Eye (tissue), 1 donor: ENCODE measurements around the gene CEP57.

Source experiments
- DNase-seq: peaks from one replicate; pipeline ENCODE4 v3.0.0-alpha.2; 2015

Gene CEP57

DNA sequence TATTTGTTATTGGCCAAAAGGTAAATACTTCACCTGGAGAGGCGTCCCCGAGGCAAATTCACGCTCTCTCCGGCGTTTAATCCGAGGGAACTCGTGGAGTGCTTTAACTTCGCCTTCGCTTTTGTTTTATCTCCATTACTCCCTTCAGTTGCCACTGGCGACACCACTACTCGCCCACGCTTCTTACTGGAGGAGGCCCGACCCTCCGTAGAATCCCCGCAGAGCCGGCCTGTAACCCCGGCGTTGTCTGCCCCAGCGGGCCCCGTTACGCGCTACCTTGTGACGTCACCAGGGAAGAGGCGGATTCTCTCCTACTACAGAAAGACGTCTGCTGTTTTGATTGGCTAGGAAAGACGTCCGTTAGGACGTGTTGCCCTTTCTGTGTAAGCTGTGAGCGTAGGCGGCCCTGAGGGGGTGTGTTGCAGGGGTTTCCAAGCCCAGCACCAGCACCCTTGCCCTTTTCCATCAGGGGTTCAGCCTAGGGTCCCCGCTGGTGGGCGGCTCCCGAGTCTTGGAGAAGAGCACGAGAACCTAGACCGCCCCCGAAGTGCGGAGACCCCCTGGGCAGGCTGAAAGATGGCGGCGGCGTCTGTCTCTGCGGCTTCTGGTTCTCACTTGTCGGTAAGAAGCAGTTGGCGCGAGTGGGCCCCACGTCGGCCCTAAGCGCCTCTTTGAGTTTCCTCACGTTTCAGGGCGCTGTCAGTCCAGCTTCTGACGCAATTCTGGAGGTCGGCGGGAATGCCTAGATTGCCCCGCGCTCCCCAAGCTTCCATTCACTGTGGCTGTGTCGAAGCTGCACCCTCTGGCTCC is at the start of gene CEP57:
Gene CEP57 (plus strand): TSS at position 376 of the 810 bp plus-strand sequence. CDS start 201 bp downstream, at position 577.
- DNase-seq, result peak; percentile 100

DNA sequence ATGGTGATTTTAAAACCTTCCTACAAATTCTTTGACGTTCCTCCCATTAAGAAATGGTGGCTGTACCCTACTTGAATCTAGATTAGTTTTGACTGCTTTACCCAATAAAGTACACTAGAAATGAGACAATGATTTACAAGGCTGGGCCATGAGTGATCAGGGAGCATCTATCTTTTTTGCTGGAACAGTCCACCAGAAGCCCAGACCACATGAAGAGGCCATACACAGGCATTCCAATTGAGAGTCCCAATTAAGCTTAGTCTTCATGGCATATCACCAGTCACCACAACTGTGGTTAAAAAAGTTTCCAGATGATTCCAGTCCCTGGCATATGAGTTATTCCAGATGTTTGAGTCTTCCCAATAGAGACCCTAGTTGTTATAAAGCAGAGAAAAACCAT is 40.2 kb upstream of the CEP57 start:
- DNase-seq, result no peak

DNA sequence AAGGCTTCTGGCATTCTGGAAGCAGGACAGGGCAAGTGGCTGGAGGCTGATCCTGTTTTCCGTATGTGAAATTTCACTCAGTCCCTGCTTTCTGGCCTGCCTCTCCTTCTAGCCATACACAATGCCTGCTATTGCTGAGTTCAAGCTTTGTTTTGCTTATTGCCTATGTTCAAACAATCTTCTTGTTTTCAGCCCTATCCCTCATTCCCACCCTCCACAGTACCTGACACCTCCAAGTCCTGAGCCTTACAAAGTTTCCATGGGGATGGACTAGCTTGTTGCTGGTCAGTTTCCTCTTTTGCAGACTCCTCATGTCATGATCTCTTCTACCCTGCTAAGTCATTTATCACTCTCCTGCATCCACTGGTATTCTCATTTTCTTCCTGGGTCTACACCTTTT is 38.8 kb upstream of the CEP57 start:
- DNase-seq, result no peak

DNA sequence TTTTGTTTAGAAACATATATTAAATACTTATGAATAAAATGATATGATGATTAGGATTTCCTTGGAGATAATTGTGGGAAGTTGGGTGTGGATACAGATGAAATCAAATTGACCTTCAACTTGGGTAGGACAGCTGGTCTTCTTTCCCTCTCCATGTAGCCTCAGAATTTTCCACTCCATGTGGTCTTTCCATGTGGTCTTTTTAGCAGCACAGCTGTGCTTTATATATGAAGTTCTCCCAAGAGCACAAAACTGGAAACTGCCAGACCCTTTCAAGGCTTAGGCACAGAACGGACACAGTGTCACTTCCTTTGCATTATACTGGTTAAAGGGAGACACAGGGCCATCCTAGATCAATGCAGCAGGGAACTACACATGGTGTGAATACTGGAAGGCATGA is 29.4 kb upstream of the CEP57 start:
- DNase-seq, result peak; percentile 7

DNA sequence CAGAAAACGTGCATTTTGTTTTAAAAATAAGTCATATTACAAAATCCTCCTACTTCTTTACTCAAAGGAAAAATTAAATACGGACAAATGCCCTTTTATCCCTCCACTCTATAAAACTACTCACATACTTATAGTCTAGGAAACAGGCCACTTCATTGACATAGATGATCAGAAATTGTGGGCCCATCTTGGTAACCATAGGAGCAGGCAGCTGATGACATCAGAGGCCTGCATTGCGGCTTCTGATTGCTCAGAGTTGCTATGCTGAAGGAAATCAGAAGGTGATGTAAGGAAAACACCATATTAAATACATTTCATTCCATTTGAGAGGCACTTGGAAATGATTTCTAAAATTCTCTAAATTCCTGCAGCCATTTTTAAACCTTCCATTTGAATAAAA is 27.8 kb upstream of the CEP57 start:
- peak; percentile 5 for DNase-seq

GRCh38 chr11:95764267-95764898 is 25.9 kb upstream of the CEP57 start:
- peak; percentile 85 for DNase-seq

DNA sequence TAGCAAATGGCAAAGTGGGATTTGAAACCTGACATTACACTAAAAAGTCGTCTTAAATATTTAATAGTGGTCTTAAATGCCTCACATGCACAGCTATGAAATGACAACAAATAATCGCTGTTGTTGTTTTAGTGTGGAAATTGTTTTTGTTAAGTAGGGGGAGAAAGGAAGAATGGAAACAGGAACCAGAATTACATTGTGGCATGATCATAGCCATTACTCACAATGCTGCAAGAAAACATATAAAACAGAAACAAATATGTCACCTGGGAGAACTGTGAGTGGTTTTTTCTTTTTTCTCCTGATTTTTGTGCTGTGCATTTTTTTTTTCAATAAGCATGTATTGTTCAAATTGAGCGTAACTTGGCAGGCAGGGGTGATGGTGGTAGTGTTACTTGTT is 23.6 kb upstream of the CEP57 start:
- DNase-seq, result no peak

- no peak for DNase-seq
Measured at GRCh38 chr11:95767498-95767897, 22.8 kb upstream of the CEP57 start.

DNA sequence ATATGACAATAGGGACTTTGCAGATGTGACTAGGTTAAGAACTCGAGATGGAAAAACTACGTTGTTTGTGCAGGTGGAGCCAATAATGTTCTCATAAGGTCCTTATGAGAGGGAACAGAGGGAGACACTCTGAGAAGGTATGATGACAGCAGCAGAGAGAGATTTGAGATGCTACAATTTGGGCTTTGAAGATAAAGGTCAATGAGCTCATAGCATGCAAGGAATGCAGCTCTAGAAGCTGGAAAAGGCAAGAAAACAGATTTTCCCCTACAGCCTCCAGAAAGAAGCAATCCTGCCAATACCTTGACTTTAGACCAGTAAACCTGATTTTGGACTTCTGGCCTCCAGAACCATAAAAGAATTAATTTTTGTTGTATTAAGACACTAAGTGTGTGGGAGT is 21.8 kb upstream of the CEP57 start:
- DNase-seq, result no peak

DNA sequence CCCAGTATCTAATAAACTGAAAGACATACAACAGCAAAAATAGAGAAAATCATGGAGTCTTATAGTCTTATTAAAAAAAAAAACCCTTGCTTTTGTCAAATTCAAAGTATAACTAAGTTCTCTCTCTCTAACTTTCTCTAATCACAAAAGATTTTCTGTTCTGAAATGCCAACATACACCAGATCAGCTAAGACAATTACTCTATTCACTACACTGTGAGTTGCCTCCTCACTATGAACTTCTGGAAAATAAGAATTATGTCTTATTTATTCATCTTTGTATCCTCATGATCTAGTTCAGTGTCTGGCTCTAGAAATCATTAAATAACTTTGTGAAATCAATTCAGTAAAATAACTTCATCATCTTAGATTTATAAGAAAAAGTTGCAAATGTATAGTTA is 13.4 kb upstream of the CEP57 start:
- DNase-seq, result no peak

DNA sequence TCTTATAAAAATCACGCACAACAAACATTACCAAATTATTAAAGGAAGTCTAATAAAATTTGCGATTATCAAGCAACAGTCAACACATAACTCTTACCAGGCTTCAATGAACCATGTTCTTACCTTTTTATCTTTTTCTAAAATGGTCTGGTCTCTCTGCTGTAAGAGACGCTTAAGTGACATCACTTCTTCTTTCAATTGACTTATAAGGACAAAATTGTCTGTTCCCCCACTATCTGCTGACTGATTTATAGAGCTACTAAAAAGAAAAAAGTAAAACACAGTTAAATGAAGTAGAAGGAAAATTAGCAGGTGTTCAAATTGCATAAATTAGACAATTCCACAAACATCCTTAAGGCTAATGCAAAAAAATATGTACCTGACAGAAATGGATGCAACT is 11.6 kb upstream of the CEP57 start:
- DNase-seq, result no peak

- DNase-seq, result no peak
Measured at GRCh38 chr11:95780544-95780943, 9.8 kb upstream of the CEP57 start.

- DNase-seq, result peak; percentile 85
Measured at GRCh38 chr11:95788921-95789505, 1.3 kb upstream of the CEP57 start.

- DNase-seq, result peak; percentile 100
Measured at GRCh38 chr11:95789506-95790122, 684 bp upstream of the CEP57 start, which contains the start of gene FAM76B. Gene FAM76B, minus strand, starts transcription at chr11:95789782. Its CDS starts 304 bp downstream, at chr11:95789478.

DNA sequence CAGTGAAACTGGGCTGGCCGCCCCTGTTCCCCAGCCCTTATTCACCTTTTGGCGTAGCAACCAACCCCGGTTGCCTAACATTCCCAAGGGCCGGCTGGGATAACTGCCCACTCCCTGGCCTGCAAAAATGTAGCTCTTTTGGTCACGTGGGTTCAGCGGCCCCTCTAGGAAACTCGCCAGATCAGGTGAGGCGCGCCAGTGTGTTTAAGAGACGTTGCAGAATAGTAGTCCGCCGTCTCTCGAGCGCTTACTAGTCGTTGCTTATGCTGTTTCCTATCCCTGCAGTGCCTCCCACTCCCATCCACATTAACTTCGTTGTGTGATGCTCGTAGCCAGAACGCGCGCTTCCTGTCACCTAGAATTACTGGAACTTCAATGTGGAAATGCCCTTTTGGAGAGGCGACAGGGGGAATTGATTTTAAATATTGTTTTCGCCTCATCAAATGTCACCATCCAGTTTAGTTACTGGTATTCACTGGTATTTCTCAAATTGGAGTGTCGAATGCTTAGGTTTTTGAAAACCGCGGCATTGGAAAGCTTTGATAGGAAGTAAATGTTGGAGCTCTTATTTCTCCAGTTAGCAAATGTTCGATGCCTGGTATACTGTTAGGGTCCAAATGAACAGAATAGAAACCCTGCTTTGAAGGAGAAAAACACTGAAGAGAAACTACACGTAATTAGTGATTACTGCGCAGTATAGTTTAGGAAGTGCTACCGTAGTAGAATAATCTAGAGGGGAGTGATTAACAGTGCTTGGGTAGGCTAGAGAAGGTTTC is 823 bp downstream of the CEP57 start:
- peak; percentile 86 for DNase-seq

DNA sequence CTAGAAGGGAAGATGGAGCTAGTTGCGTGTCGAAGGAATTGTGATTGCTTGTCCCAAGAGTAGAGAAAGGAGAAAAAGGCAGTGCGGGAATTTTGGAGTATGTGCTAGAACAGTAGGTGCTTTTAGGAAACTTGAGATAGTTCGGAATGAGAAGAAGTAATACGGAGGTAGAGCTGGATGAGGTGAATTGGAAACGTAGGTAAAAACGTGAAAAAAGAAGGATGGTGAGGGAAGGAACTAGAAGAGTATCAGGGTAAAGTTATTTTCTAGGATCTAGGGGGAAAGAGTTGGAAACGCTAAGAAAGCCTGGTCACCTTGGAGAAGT is 1.4 kb downstream of the CEP57 start:
- no peak for DNase-seq

DNA sequence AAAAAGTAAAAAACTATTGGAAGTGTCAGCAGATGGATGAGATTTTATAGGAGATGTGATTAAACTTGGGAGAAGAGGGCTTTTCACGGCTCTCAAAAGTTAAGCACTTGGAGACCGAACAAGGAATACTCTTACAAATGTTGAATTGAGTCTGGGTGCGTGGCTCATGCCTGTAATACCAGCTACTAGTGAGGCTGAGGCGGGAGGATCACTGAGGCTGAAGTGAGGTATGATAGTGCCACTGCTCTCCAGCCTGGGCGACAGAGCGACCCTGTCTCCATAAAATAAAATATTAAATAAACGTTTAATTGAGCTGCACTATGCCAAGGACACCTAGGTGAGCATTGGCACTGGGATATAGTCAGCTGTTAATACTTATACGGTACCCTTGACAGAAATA is 1.9 kb downstream of the CEP57 start:
- DNase-seq, result no peak

- DNase-seq, result no peak
Measured at GRCh38 chr11:95792700-95793099, 2.4 kb downstream of the CEP57 start.

GRCh38 chr11:95793116-95793515 is 2.8 kb downstream of the CEP57 start:
- DNase-seq, result no peak

DNA sequence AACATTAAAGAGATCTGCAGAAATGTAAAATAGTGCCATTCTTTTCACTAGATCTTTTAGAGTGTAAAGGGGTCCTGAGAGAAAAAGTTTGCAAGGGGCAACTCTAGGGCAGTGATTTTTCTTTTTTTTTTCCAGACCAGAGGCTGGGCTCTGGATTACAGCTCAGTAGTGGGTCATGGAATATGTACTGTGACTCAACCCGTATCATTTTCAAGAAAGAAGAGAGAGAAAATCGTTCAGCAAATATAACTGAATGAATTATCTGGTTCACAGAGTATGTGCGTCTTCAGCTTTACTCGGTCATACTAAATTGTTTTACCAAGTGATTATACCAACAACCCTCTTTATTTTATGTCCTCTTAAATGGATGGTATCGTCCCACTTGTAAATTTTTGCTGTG is 3.8 kb downstream of the CEP57 start:
- no peak for DNase-seq

GRCh38 chr11:95795627-95796295 is 5.5 kb downstream of the CEP57 start:
- no peak for DNase-seq

DNA sequence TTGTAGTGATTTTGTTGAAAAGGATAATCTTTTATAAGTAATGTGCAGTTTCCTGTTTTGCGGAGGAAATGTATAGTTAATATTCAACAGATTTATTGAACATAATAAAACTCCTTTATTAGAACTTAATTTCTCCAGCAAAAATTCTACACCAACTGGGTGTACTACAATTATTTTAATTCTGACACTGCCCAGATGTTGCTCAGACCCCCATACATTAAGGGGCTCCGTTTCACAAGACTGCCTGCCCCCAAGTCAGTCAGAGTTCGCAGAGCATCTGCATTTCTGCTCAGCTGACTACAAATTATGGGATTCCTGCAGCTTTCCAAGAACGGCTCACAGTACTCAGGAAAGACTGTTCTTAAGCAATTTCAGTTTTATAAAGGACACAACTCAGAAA is 6.2 kb downstream of the CEP57 start:
- no peak for DNase-seq
